CD4-positive, alpha-beta T cell treated with Interleukin-4 for 1 hour (primary cell): Measurements from ENCODE around the gene RABGAP1L.
A peak's percentile ranks its signal among the peaks of the same experiment; 100 is the strongest.

Source experiments
- DNase-seq, 2 donors: peaks; one replicate each; pipeline ENCODE4 v3.0.0-alpha.2; 2020 to 2022

The RABGAP1L gene

DNA sequence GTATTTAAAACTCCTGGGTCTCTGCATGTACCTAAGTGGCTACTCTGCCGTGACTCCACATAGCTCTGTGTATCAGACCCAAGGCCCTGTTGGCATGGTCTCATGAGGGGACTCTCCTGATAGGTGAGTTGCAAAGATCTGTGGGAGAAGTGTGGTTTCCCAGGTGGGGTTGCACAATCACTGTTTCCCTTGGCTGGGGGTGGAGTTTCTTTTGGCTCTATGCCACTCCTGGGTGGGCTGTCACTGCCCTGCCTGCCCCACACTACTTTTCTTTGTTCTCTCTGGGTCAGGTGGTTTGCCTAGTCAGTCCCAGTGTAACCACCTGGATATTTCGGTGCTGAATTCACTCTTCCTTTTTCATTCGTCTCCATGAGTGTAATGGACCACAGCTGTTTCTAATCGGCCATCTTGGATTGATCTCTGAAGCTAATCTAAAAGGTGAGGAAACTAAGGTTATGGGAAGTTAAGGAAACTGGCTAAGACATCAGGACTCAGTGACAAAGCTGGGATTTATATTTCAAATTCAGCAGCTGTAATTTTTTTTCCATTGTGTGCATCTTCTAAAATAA is 743.3 kb downstream of the RABGAP1L start:
- no peak for DNase-seq

- DNase-seq, result no peak
These were observed 752.3 kb downstream of the RABGAP1L start for GRCh38 chr1:174911606-174912005.

GRCh38 chr1:174912264-174912663 is 752.9 kb downstream of the RABGAP1L start:
- DNase-seq, result no peak

GRCh38 chr1:174913225-174913903 is 754.0 kb downstream of the RABGAP1L start:
- DNase-seq, result no peak

DNA sequence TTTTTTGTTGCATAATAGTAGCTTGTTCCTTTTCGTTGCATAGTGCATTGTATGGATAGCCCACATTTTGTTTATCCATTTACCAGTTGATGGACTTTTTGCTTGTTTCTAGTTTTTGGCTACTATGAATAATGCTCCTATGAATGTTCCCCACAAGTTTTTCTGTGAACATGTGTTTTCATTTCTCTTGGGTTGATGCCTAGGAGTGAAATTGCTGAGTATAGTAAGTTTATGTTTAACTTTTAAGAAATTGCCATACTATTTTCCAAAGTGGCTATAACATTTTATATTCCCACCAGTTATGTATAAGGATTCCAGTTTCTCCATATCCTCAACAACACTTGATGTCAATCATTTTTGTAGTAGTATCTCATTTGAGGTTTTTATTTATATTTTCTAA is 755.7 kb downstream of the RABGAP1L start:
- no peak for DNase-seq

DNA sequence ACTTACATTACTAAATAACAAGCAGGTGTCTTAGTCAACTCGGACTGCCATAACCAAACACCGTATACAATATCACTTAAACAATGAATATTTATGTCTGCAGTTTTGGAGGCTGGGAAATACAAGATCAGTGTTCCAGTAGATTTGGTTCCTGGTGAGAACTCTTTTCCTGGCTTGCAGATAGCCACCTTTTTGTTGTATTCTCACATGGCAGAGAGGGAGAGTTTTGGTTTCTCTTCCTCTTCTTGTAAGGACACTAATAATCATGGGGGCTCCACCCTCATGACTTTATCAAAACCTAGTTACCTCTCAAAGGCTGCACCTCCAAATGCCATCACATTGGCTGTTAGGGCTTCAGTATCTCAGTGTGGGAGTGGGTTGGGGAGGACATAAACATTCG is 757.5 kb downstream of the RABGAP1L start:
- DNase-seq, result no peak

DNA sequence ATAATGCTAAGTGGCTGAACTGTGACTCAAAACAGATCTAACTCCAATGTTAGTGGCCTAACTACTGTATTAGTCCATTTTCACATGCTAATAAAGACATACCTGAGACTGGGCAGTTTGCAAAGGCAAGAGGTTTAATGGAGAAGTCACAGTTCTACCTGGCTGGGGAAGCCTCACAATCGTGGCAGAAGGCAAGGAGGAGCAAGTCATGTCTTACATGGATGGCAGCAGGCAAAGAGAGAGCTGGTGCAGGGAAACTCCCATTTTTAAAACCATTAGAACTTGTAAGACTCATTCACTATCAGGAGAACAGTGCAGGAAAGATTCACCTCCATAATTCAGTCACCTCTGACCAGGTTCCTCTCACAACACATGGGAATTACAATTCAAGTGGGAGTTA is 760.8 kb downstream of the RABGAP1L start:
- DNase-seq, result no peak

- no peak for DNase-seq
These were observed 762.8 kb downstream of the RABGAP1L start for GRCh38 chr1:174922121-174922520.

DNA sequence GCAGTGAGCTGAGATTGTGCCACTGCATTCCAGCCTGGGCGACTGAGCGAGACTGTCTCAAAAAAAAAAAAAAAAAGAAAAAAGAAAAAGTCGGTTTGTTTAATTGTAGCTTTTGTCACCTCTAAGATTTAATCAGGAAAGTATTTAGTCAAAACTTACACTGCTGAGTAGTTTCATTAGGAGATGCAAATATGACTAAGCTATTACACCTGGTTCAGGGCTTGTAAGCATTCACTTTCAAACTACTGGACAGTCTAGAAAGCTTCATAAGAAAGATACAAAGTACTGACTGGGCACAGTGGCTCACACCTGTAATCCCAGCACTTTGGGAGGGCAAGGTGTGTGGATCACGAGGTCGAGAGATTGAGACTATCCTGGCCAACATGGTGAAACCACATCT is 764.5 kb downstream of the RABGAP1L start:
- no peak for DNase-seq

- no peak for DNase-seq
These were observed 769.2 kb downstream of the RABGAP1L start for GRCh38 chr1:174928541-174928940.

- no peak for DNase-seq
These were observed 771.9 kb downstream of the RABGAP1L start for GRCh38 chr1:174931214-174931613.

DNA sequence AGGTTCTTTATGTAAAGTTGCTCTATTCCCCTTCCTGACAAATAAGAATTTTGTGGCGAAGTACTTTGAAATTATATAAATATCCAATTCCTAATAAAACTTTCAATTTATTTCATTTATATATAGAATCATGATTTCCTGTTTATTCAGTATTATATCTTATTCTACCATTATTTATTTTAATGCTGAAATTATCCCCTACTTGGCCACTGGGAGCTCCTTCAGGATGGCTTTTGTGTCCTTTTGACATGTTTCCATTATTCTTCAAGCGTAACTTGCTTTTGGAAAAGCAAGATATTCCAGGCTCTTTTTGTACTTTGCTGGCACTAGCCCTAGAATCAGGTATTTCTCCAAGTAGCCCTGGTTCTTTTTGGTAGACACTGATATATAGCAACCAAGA is 773.3 kb downstream of the RABGAP1L start:
- no peak for DNase-seq

GRCh38 chr1:174935961-174936727 is 776.8 kb downstream of the RABGAP1L start:
- no peak for DNase-seq

DNA sequence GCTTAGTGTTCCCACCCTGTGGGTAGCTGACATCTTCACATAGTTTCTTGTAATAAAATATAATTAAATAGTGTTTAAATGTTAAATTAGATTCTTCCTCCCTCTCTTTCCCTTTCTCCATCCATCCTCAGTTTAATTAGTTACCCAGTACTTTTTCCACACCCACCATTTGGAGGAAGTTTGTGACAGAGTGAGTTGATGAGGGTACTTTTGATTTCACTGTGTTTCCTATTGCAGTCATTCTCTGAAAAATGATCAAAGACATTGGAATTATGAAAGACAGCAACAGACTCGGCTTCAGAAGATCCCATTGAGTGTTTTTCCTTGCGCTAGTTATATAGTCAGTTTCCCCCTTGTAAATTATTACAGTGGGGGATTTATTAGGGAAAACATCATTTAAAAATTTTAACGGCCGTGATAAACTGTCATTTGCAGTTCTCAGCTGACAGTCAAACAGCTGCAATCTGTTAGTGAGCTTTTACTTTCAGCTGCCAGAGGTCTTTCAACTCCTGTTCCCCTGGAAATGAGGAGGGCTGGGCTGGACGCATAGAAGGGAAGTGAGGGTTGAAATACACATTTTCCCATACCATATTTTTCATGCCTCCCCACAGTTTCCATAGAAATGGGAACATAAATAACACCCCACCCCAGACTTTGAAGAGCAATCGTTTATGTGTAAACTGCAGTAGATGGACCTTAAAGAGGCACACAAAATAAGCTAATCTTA is 779.1 kb downstream of the RABGAP1L start:
- peak in 1 of 2 donors; percentile 41 for DNase-seq

DNA sequence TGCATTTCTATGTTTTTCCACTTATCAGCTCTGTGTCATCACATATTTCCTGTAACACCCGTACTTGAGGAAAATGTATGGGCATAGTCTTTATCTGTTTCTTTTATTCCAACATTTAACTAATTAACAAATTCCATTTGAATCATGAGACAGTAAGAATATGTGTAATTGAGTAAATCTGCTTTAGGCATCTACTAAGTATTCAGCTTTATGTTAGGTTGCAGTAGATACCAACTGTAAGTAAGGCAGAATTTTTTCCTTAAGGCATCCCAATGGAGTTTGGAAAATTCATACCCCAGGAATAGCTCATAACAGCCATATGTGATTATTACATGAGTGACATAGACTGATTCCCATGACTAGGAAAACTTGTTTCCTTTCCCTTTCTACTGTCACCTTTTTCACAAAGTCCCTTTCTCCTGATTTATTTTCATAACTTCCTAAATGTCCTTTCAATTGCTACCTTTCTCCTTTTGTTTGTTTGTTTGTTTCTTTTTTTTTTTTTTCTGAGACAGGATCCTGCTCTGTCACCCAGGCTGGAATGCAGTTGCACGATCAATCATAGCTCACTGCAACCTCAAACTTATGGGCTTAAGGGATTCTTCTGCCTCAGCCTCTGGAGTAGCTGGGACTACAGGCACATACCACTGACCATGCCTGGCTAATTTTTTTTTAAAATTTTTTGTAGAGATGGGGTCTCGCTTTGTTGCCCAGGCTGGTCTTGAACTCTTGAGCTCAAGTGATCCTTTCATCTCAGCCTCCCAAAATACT is 780.6 kb downstream of the RABGAP1L start:
- no peak for DNase-seq

DNA sequence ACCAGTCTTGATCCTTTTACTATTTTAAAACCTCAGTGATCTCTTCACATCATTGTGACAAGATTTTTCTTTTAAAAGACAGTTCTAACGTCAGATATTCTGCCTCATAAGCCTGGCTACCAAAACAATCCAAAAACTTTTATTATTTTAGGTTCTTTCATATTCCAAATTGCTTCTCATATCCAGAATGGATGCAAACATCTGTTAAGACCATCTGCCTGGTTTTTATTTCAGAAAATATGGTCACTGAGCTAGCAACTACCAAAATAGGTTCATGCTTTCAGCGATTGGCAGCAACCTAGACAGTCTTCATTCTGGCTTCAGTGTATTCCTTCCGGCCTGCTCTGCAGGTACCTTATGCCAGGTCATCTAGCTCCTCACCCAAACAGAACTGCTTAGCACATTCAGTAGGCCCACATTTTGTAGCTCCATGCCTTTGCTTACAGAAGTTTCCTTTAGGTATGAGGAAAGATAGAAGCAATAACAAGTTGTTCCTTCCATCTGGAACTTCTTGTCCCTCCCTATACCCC is 781.4 kb downstream of the RABGAP1L start:
- no peak for DNase-seq

DNA sequence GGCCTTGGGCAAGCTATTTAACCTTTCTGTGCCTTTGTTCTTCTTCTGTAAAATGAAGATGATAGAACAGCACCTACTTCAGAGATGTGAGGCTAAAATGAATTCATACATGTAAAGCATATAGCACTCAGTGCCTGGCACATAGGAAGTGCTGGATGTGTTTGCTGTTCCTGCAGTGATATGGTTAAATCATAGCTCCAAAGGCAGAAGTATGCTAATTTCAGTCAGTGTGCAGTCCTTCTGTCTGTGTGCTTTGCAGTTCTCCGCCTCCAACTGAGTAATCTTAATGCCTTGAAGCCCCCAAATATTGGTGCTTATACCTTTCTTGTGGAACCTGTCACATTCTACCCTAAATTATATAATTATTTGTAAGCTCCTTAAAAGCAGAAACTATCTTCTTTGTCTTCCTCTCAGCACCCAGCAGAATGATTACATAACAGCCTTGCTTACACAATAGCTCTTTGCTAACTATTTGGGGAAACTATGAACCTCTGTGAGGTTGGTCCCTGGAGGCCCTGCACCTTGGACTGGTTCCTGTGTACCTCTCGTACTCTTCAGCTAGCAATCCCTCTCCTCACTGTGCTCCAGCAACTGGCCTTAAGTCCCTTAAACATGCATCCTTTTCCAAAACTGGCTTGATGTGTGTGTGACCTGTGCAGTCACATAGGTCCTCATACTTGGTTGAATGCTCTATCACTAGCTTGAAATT is 783.4 kb downstream of the RABGAP1L start:
- no peak for DNase-seq

GRCh38 chr1:174946031-174946430 is 786.7 kb downstream of the RABGAP1L start:
- no peak for DNase-seq

GRCh38 chr1:174949061-174949460 is 789.7 kb downstream of the RABGAP1L start:
- no peak for DNase-seq

GRCh38 chr1:174949645-174950044 is 790.3 kb downstream of the RABGAP1L start:
- no peak for DNase-seq

DNA sequence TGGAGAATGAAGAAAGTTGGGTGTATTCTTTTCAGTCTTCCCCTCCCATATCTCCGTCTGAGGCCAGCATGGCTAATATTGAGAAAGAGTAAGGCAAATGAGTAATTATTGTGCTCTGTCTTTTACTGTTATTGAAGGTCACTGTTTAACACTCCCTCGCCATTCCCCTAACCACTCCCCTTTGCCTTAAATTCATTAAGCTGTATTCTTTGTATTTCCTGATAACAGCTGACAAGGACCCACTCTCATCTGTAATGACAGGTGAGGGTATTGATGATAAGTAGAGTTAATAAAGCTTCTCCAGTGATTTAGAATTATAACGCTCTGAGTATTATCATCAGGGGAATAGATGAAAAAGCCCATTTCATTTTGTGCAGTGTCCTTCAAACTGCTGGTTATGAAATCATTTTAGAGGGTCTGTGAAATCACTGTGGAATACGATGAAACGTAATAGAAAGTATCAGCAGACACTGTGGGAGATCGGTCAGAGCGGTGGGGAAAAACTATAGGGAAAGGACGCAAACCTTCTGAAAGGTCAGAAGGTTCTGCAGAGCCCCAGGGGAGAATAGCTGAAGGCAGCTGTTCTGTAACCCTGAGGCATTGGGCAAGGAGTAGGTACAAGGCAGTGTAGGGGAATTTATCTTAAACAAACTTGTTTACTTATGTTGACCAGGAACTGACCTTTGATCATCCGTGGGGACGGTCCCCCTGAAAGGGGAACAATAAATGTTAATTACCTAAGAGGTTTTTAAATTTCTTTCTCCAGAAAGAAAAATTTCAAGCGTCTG is 794.2 kb downstream of the RABGAP1L start:
- DNase-seq, result no peak
